ENCODE results near the gene OAT. TPM values are rescaled to one million over a fixed set of nuclear protein-coding genes. Genes with fewer than 3 reads are reported as not detected.

The OAT gene
- total and polyA plus RNA-seq, 12 donors: 15.1 to 46.9 (median 31.5) TPM

GRCh38 chr10:124386186-124387077, 32.3 kb downstream of the OAT start:
- H3K9me3 ChIP-seq: no peaks in the 10 kb centered on the region
- H3K4me1 ChIP-seq: peaks cover 0 to 12% (median 6%) of the 10 kb centered on the region in 9 donors
- H3K36me3 ChIP-seq: no peaks in the 10 kb centered on the region
- ATAC-seq (no peak), DNase-seq (no peak)
- intact Hi-C loops (cut with DNase I): loop anchor here in 4 of 10 donors (5.0 to 10.0 kb wide), 2 partner anchors 802 to 804 kb away; no protein-coding TSS in a partner anchor
- no peak for TF ChIP-seq CTCF (IDR thresholded peaks at IDR 0.05)
- H3K4me3 ChIP-seq: no peak overlapping the region
- H3K27ac ChIP-seq: no peak overlapping the region
- 86 to 91% methylated on average over 21 of the region's 21 CpGs for WGBS, 2 donors
- peaks cover 0 to 9% (median 3%) of the 10 kb centered on the region in 7 donors for H3K27me3 ChIP-seq

GRCh38 chr10:124385627-124386185, 33.0 kb downstream of the OAT start:
- intact Hi-C loops (cut with DNase I): loop anchor here in 4 of 10 donors (5.0 to 10.0 kb wide), 2 partner anchors 801 to 803 kb away; no protein-coding TSS in a partner anchor
- no peak for ATAC-seq
- Histone ChIP-seq H3K27ac (no peak overlapping the region), H3K36me3 (no peaks in the 10 kb centered on the region), H3K4me3 (no peak overlapping the region), H3K9me3 (no peaks in the 10 kb centered on the region), H3K27me3 (peaks cover 0 to 17% (median 5%) of the 10 kb centered on the region in 7 donors), H3K4me1 (peaks cover 0 to 12% (median 6%) of the 10 kb centered on the region in 9 donors)
- no peak for DNase-seq
- TF ChIP-seq CTCF (IDR thresholded peaks at IDR 0.05): no peak
- 88 to 97% methylated on average over 12 of the region's 12 CpGs for WGBS, 2 donors

- ATAC-seq (no peak), DNase-seq (no peak)
- Histone ChIP-seq H3K4me3 (no peak overlapping the region), H3K36me3 (no peaks in the 10 kb centered on the region), H3K27ac (no peak overlapping the region), H3K4me1 (peaks cover 0 to 12% (median 6%) of the 10 kb centered on the region in 9 donors), H3K27me3 (peaks cover 0 to 26% (median 4%) of the 10 kb centered on the region in 7 donors), H3K9me3 (no peaks in the 10 kb centered on the region)
- TF ChIP-seq CTCF (IDR thresholded peaks at IDR 0.05): no peak
- 87 to 93% methylated on average over 7 of the region's 7 CpGs for WGBS, 2 donors
- intact Hi-C loops (cut with DNase I): loop anchor here in 4 of 10 donors (5.0 to 10.0 kb wide), 3 partner anchors 377 to 802 kb away; no protein-coding TSS in a partner anchor
Observed at GRCh38 chr10:124384591-124385190, 34.0 kb downstream of the OAT start.

- Histone ChIP-seq H3K27ac (no peak overlapping the region), H3K4me3 (no peak overlapping the region), H3K9me3 (no peaks in the 10 kb centered on the region), H3K36me3 (no peaks in the 10 kb centered on the region), H3K4me1 (peaks cover 0 to 7% (median 6%) of the 10 kb centered on the region in 9 donors), H3K27me3 (peaks cover 0 to 31% (median 7%) of the 10 kb centered on the region in 7 donors)
- intact Hi-C loops (cut with DNase I): loop anchor here in 2 of 10 donors (5.0 to 10.0 kb wide), 2 partner anchors 377 to 799 kb away; no protein-coding TSS in a partner anchor
- 63 to 72% methylated on average over 4 of the region's 4 CpGs for WGBS, 2 donors
- TF ChIP-seq CTCF (IDR thresholded peaks at IDR 0.05): no peak
- DNase-seq: no peak
- ATAC-seq: no peak
Observed at GRCh38 chr10:124384172-124384571, 34.6 kb downstream of the OAT start.

Data from heart right ventricle (tissue), 16 donors.